Adrenal gland (tissue), 19 donors: ENCODE measurements around the gene FCMR. TPM values are rescaled to one million over a fixed set of nuclear protein-coding genes. Genes with fewer than 3 reads are reported as not detected.

Source experiments
- DNase-seq, 7 donors: peaks; one replicate each; pipeline ENCODE4 v3.0.0-alpha.2; 2019 to 2020
- H3K27ac ChIP-seq, 5 donors: fragments of 200-600 bp; sonication (generic) in 4 of 5; 1 replicate in 3 of 5; 2 replicates in 2 of 5; pipeline versions ENCODE4 v1.5.1 to v1.8.0; 2016 to 2020; ENCODE audit warnings: mild to moderate bottlenecking in 1 of 5
- H3K27me3 ChIP-seq: fragments of 200-600 bp; 2 replicates; pipeline ENCODE4 v1.8.0; 2021
- H3K36me3 ChIP-seq, 2 donors: fragments of 200-600 bp; replicated peaks in 1 of 2; 1 replicate in 1 of 2; 2 replicates in 1 of 2; pipeline versions ENCODE4 v1.5.1 to v1.8.0; 2018 to 2022
- H3K4me1 ChIP-seq, 2 donors: fragments of 200-600 bp; replicated peaks in 1 of 2; 1 replicate in 1 of 2; 2 replicates in 1 of 2; pipeline versions ENCODE4 v1.5.1 to v1.8.0; 2018 to 2021
- H3K4me3 ChIP-seq, 4 donors: fragments of 200-600 bp; sonication (generic) in 3 of 4; one replicate each; pipeline ENCODE4 v1.5.1; 2016 to 2018
- H3K9me3 ChIP-seq, 3 donors: fragments of 200-600 bp; sonication (generic) in 1 of 3; replicated peaks in 1 of 3; 1 replicate in 2 of 3; 2 replicates in 1 of 3; pipeline versions ENCODE4 v1.5.1 to v1.8.0; 2016 to 2021
- CTCF ChIP-seq, 6 experiments: fragments of 450-650 bp in 4 of 6; fragments of 200-600 bp in 2 of 6; sonication (generic) in 1 of 6; IDR thresholded peaks; 1 replicate in 5 of 6; 2 replicates in 1 of 6; pipeline versions ENCODE4 v1.5.1 to v1.8.0; 2016 to 2021; ENCODE audit warnings: antibody characterized with exemption in 6 of 6, mild to moderate bottlenecking in 2 of 6, moderate library complexity in 1 of 6
- POLR2A ChIP-seq, 2 donors: fragments of 450-650 bp; IDR thresholded peaks; one replicate each; pipeline ENCODE4 v1.6.1; 2017; ENCODE audit warnings: antibody characterized with exemption in 2 of 2, mild to moderate bottlenecking in 2 of 2, moderate library complexity in 1 of 2
- WGBS, 4 donors: extraction: QIAGEN DNeasy Blood & Tissue Kit in 2 of 4; methylation state at CpG; one replicate each; pipeline versions ENCODE4 v1.1.5 to v1.1.7; 2013 to 2017; 5-methylcytosine and 5-hydroxymethylcytosine counted together
- intact Hi-C, 2 donors: fragments of 100-400 bp; cut with DNase I; formaldehyde crosslinking; loops; one replicate each; pipeline versions ENCODE4 v1.14.1 to v1.15.0; 2022 to 2023
- long read RNA-seq, 10 donors: library from polyadenylated mRNA in 3 of 10; unstranded in 2 of 10; stranded (forward) in 1 of 10; transcript quantifications; one replicate each; pipeline ENCODE4 v2.0.0 and lab custom pipeline, GENCODE V29; 2021 to 2026
- polyA plus RNA-seq, 3 donors: library from polyadenylated mRNA; stranded (reverse); fragments of 200-250 nt in 2 of 3; fragments of 350-450 nt in 1 of 3; fragmentation: Illumina TruSeq in 1 of 3; extraction: RNeasy Lipid Tissue Mini Kit (QIAGEN cat#74804) in 1 of 3; gene quantifications; one replicate each; pipeline ENCODE4 v1.2.3, GENCODE V29; 2013 to 2014
- total RNA-seq, 9 donors: library from RNA; depleted of rRNA in 4 of 9; stranded (reverse); fragments of >200 nt in 4 of 9; fragments of 120-200 nt in 1 of 9; fragmentation: NEBNext Ultra II Directional in 1 of 9; extraction: Animal tissue kit (Norgen Biotek cat#: 25700) in 1 of 9; gene quantifications; one replicate each; pipeline versions ENCODE4 v1.1.0 to v1.2.4, GENCODE V29; 2013 to 2023
- donor health status: healthy with polysubstance abuse.
- donor health status: Bipolar disorder and iron deficiency.
- donor health status: DM: yes; HTN: yes; CAD: no.
- donor health status: DM: no; HTN: no; CAD: no.
- donor health status: DM: no; HTN: no; CAD: no.
- donor health status: DM: yes; HTN: yes; CAD: no.

The FCMR gene
- 1 to 10 TPM in 5 of 9 donors, under 1 TPM in 3, not detected in 1; 0.43 to 3.0 (median 1.4) TPM for total RNA-seq
- 1 to 10 TPM in 2 of 3 donors, under 1 TPM in 1; 0.27 to 1.5 (median 1.2) TPM for polyA plus RNA-seq
- long read RNA-seq, donor 1: 0 reads
- long read RNA-seq, donor 2: 0 reads
- long read RNA-seq, donor 3, partial matches to known transcripts: 0 of 1 reads
- long read RNA-seq, donor 3, other reads (novel, unspliced or antisense): 0 of 1 reads
- long read RNA-seq, donor 4: 0 reads
- long read RNA-seq, donor 5: 0 reads
- long read RNA-seq, donor 6: 0 reads
- long read RNA-seq, donor 7: 0 reads
- long read RNA-seq, donor 8: 0 reads
- long read RNA-seq, donor 9: 0 reads
- long read RNA-seq, donor 10: 0 reads

GRCh38 chr1:206921772-206922265 lies at the start of gene FCMR:
Gene FCMR (minus strand): TSS chr1:206921941. CDS start chr1:206921854, 87 bp downstream.
- H3K27me3 ChIP-seq: no peaks in the 10 kb centered on the region
- peak in 1 of 7 donors; percentile 35 for DNase-seq
- no peaks in the 10 kb centered on the region for H3K36me3 ChIP-seq
- peak within 1 kb of the TSS in 2 of 5 donors; percentile 50 to 59 for H3K27ac ChIP-seq
- intact Hi-C loops: loop anchor here in 1 of 2 donors (10.0 kb wide), 1 partner anchor 63 kb away; no protein-coding TSS in a partner anchor
- WGBS, 4 donors: 61 to 71% (median 66%) methylated on average over 7 of the region's 7 CpGs
- TF ChIP-seq CTCF (IDR thresholded peaks at IDR 0.05) (no peak), POLR2A (IDR thresholded peaks at IDR 0.05) (no peak)
- H3K4me3 ChIP-seq: no peak within 1 kb of the TSS
- H3K9me3 ChIP-seq: no peaks in the 10 kb centered on the region
- no peaks in the 10 kb centered on the region for H3K4me1 ChIP-seq

- H3K36me3 ChIP-seq: no peaks in the 10 kb centered on the region
- H3K27me3 ChIP-seq: peaks cover 3% of the 10 kb centered on the region
- no peak overlapping the region for H3K4me3 ChIP-seq
- 47 to 58% (median 52%) methylated on average over 2 of the region's 2 CpGs for WGBS, 4 donors
- intact Hi-C loops: no loop called here
- H3K27ac ChIP-seq: no peak overlapping the region
- no peaks in the 10 kb centered on the region for H3K9me3 ChIP-seq
- no peaks in the 10 kb centered on the region for H3K4me1 ChIP-seq
- TF ChIP-seq POLR2A (IDR thresholded peaks at IDR 0.05): no peak
- no peak for TF ChIP-seq CTCF (IDR thresholded peaks at IDR 0.05)
- no peak for DNase-seq
Observed at GRCh38 chr1:206971029-206971655, 49.4 kb upstream of the FCMR start.

- no peaks in the 10 kb centered on the region for H3K9me3 ChIP-seq
- WGBS, 4 donors: 54 to 67% (median 58%) methylated on average over 2 of the region's 2 CpGs
Observed at GRCh38 chr1:206970446-206970845, 48.7 kb upstream of the FCMR start, which contains the start of gene FCAMR. Gene FCAMR (minus strand): TSS chr1:206970460. CDS start chr1:206970125, 335 bp downstream.

More at GRCh38 chr1:206970446-206970845, 48.7 kb upstream of the FCMR start, which contains the start of gene FCAMR:
- intact Hi-C loops: no loop called here
- Histone ChIP-seq H3K27me3 (peaks cover 3% of the 10 kb centered on the region), H3K27ac (no peak within 1 kb of the TSS), H3K4me3 (no peak within 1 kb of the TSS), H3K4me1 (no peaks in the 10 kb centered on the region), H3K36me3 (no peaks in the 10 kb centered on the region)
- TF ChIP-seq POLR2A (IDR thresholded peaks at IDR 0.05) (no peak), CTCF (IDR thresholded peaks at IDR 0.05) (no peak)
- DNase-seq: no peak
